PC-3 (cell line): ENCODE measurements around the gene PLGLB1. TPM values are rescaled to one million over a fixed set of nuclear protein-coding genes. Genes with fewer than 3 reads are reported as not detected.
"Not testable (repeated sequence)": the region's sequence is repeated elsewhere in the genome, so short reads cannot be mapped to it uniquely, and the experiment has no call there.

Source experiments
- ATAC-seq: fragments of 200-7000 bp; cut with Tn5 transposase; 2 replicates; pipeline ENCODE4 v1.9.1; 2020; ENCODE audit warnings: mild to moderate bottlenecking, moderate library complexity
- BruUV-seq: library from RNA; stranded (reverse); fragments of 400-500 nt; replicated peaks from 2 replicates; lab custom pipeline; 2021; lab: Mats Ljungman, UMichigan
- CTCF ChIA-PET: fragments of 300-600 bp; sonication (Branson Sonifier 250); formaldehyde crosslinking; loops from one replicate; lab custom pipeline; 2022; ENCODE audit warnings: antibody characterized with exemption; lab: Charles Lee
- POLR2A ChIA-PET: fragments of 300-600 bp; sonication (Branson Sonifier 250); formaldehyde crosslinking; loops from one replicate; lab custom pipeline; 2022; ENCODE audit warnings: antibody characterized with exemption; ENCODE audit not compliant: unreplicated experiment; lab: Charles Lee
- DNase-seq: peaks from one replicate; pipeline ENCODE4 v3.0.0-alpha.2; 2015
- H2AFZ ChIP-seq: fragments of 300-600 bp; sonication (generic); 2 replicates; pipeline ENCODE4 v1.6.0; 2016; ENCODE audit warnings: antibody characterized with exemption, low read length
- H3F3A ChIP-seq: fragments of 300-600 bp; sonication (generic); one replicate; pipeline ENCODE4 v1.6.0; 2017; ENCODE audit warnings: antibody characterized with exemption, low read length, control low read depth, mild to moderate bottlenecking; ENCODE audit not compliant: unreplicated experiment
- H3K27ac ChIP-seq: fragments of 300-600 bp; sonication (generic); 2 replicates; pipeline ENCODE4 v1.5.1; 2016; ENCODE audit warnings: mild to moderate bottlenecking, low read length
- H3K27me3 ChIP-seq: fragments of 300-600 bp; sonication (generic); 2 replicates; pipeline ENCODE4 v1.6.1; 2016; ENCODE audit warnings: low read length, mixed read lengths
- H3K36me3 ChIP-seq: fragments of 300-600 bp; sonication (generic); 2 replicates; pipeline ENCODE4 v1.6.1; 2016; ENCODE audit warnings: low read depth, mixed run types, low read length, mixed read lengths
- H3K4me1 ChIP-seq: fragments of 300-600 bp; sonication (generic); 2 replicates; pipeline ENCODE4 v1.5.1; 2016; ENCODE audit warnings: low read length; ENCODE audit not compliant: insufficient read depth
- H3K4me2 ChIP-seq: fragments of 300-600 bp; sonication (generic); 2 replicates; pipeline ENCODE4 v1.6.0; 2016; ENCODE audit warnings: low read length
- H3K4me3 ChIP-seq: fragments of 300-600 bp; sonication (generic); 2 replicates; pipeline ENCODE4 v1.5.1; 2016; ENCODE audit warnings: mild to moderate bottlenecking, low read length, mixed read lengths
- H3K79me2 ChIP-seq: fragments of 300-600 bp; sonication (generic); 2 replicates; pipeline ENCODE4 v1.6.1; 2017; ENCODE audit warnings: low read length, mixed read lengths
- H3K9ac ChIP-seq: fragments of 300-600 bp; sonication (generic); 2 replicates; pipeline ENCODE4 v1.6.0; 2016; ENCODE audit warnings: mild to moderate bottlenecking, low read length
- H3K9me2 ChIP-seq: fragments of 300-600 bp; sonication (generic); replicated peaks from 2 replicates; pipeline ENCODE4 v1.6.1; 2016; ENCODE audit warnings: mixed run types, low read length, mixed read lengths
- H3K9me3 ChIP-seq: fragments of 300-600 bp; sonication (generic); 2 replicates; pipeline ENCODE4 v1.6.1; 2016; ENCODE audit warnings: low read length, mixed read lengths
- H4K20me1 ChIP-seq: fragments of 300-600 bp; sonication (generic); 2 replicates; pipeline ENCODE4 v1.6.1; 2016; ENCODE audit warnings: low read length, mixed read lengths
- intact Hi-C: fragments of 100-400 bp; cut with micrococcal nuclease; formaldehyde crosslinking; loops from 2 replicates; pipeline ENCODE4 v1.9.0; 2023
- total RNA-seq: library from RNA; depleted of rRNA; stranded (reverse); fragments of >200 nt; gene quantifications from 2 replicates; pipeline ENCODE4 v1.2.3, GENCODE V29; 2014; rRNA removed

PLGLB1 gene
- total RNA-seq, 1 experiment from 2014 or later, result 0.62 TPM

- H3K4me1 ChIP-seq, BruUV-seq, H3K36me3 ChIP-seq, H3K27ac ChIP-seq, H3F3A ChIP-seq, H2AFZ ChIP-seq, H3K9me3 ChIP-seq, ATAC-seq, H3K4me3 ChIP-seq, H3K4me2 ChIP-seq, H3K79me2 ChIP-seq, H3K9ac ChIP-seq, intact Hi-C loops, H3K9me2 ChIP-seq, DNase-seq, H4K20me1 ChIP-seq, H3K27me3 ChIP-seq, POLR2A ChIA-PET, CTCF ChIA-PET: not testable (repeated sequence)
Measured at GRCh38 chr2:87021043-87021442, 601 bp downstream of the PLGLB1 start.

DNA sequence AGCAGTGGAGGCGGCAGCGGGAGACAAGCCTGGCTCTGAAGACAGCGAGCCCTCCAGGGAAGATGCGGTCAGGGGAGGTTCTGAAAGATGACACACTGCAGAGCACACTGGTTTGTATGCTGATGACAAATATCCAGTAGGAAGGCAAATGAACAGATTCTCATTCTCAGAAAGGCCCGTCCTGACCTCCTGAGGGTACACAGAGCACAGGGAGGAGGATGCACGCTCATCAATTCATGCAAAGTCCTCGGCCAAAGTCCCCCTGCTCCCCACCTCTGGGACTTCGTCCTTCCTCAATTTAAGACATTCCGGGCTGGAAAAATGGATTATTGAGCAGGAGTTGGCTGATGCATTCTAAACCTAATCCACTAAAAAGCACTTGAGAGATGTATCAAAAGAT, 2.6 kb downstream of the PLGLB1 start:
- H3K9me3 ChIP-seq, CTCF ChIA-PET, H3K9me2 ChIP-seq, DNase-seq, H3K4me3 ChIP-seq, H3K9ac ChIP-seq, H3K4me2 ChIP-seq, BruUV-seq, ATAC-seq, H3K79me2 ChIP-seq, H2AFZ ChIP-seq, intact Hi-C loops, H3F3A ChIP-seq, POLR2A ChIA-PET, H3K36me3 ChIP-seq, H3K27ac ChIP-seq, H3K4me1 ChIP-seq, H4K20me1 ChIP-seq, H3K27me3 ChIP-seq: not testable (repeated sequence)

DNA sequence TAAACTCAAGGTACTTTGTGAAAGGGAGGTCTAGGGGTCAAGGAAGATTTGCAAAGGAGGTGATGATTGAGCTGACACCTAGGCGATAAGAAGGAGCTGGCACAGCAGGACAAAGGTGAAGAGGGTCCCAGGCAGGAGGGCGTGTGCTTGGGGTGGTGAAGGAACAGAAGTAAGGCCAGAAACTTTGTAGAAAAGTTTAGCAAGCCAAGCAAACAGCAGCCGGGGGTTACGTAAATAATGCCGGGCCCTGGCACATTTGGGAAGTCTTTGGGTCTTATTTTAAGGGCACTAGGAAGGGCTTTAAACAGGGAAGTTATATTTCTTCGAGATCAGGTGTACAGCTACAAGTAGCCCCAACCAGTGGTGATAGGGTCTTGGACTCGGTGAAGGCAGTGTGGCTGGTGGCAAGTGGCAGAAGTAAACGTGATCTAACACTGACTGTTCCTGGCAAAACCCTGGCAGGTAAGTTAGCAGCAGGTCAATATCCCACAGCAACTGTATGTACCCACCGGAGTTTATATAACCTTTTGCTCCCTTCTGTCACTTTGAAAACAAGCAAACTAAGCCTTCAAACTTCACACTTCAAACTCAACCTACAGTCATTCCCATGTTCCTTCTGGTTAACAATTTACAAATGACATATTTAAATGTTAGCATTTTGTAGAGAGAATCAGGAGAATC, 7.0 kb downstream of the PLGLB1 start:
- DNase-seq, CTCF ChIA-PET, H3K27ac ChIP-seq, H3K9me3 ChIP-seq, H3K36me3 ChIP-seq, ATAC-seq, H3K4me3 ChIP-seq, H2AFZ ChIP-seq, H3K9ac ChIP-seq, H3K4me2 ChIP-seq, H3K4me1 ChIP-seq, H4K20me1 ChIP-seq, H3K9me2 ChIP-seq, H3K79me2 ChIP-seq, H3K27me3 ChIP-seq, BruUV-seq, POLR2A ChIA-PET, H3F3A ChIP-seq, intact Hi-C loops: not testable (repeated sequence)

DNA sequence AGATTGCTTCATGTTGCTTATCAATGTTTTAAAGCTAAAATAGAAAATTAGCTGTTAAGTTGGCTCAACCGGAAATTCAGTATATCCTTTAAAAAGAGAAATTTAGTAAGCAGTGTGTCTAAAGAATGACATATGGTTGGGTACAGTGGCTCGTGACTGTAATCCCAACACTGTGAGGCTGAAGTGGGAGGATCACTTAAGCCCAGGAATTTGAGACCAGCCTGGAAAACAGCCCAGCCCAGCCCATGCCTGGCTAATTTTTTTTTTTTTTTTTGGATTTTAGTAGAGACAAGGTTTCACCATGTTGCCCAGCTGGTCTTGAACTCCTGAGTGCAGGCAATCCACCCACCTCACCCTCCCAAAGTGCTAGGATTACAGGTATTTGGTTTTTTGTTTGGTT, 17.2 kb downstream of the PLGLB1 start:
- H3K9me3 ChIP-seq, H3K27me3 ChIP-seq, H3K9ac ChIP-seq, BruUV-seq, H3K4me3 ChIP-seq, H3K36me3 ChIP-seq, H3K79me2 ChIP-seq, H3F3A ChIP-seq, H3K4me1 ChIP-seq, ATAC-seq, H4K20me1 ChIP-seq, H3K9me2 ChIP-seq, CTCF ChIA-PET, H3K4me2 ChIP-seq, DNase-seq, H3K27ac ChIP-seq, H2AFZ ChIP-seq, intact Hi-C loops, POLR2A ChIA-PET: not testable (repeated sequence)

Other genes with a start within 250 kb of the PLGLB1 start
- gene CD8A, start 230.9 kb downstream of the PLGLB1 start, total RNA-seq, result 0.18 TPM in 1 of 2 replicates, not detected in the other
- gene CD8B, start 160.0 kb downstream of the PLGLB1 start, total RNA-seq, result not detected in 2 replicates
- gene RGPD1, start 79.7 kb downstream of the PLGLB1 start, total RNA-seq, result not detected in 2 replicates